CD4-positive, alpha-beta memory T cell (primary cell): ENCODE measurements around the gene PHGDH. TPM values are rescaled to one million over a fixed set of nuclear protein-coding genes. Genes with fewer than 3 reads are reported as not detected.
"Not testable (repeated sequence)": the region's sequence is repeated elsewhere in the genome, so short reads cannot be mapped to it uniquely, and the experiment has no call there.

Experiments used
- CTCF ChIA-PET: fragments of 350-600 bp; sonication (Branson Sonifier 250); formaldehyde crosslinking; loops from one replicate; lab custom pipeline; 2021; ENCODE audit warnings: inconsistent platforms; ENCODE audit not compliant: partially characterized antibody; lab: Charles Lee
- POLR2A ChIA-PET: fragments of 350-600 bp; sonication (Branson Sonifier 250); formaldehyde crosslinking; loops from one replicate; lab custom pipeline; 2021; ENCODE audit not compliant: partially characterized antibody; lab: Charles Lee
- DNase-seq, 5 donors: peaks; one replicate each; pipeline versions ENCODE4 v3.0.0 to v3.0.0-alpha.2; 2020 to 2022; ENCODE audit warnings: mixed read lengths in 1 of 5
- H3K27ac ChIP-seq: one replicate; pipeline ENCODE4 v1.7.0; 2013; ENCODE audit warnings: low read depth, low read length
- H3K27me3 ChIP-seq: 2 replicates; pipeline ENCODE4 v1.7.0; 2013; ENCODE audit warnings: mild to moderate bottlenecking, low read length, moderate library complexity; ENCODE audit not compliant: insufficient read depth
- H3K36me3 ChIP-seq: 2 replicates; pipeline ENCODE4 v1.7.0; 2013; ENCODE audit warnings: mild to moderate bottlenecking, low read length, moderate library complexity; ENCODE audit not compliant: insufficient read depth
- H3K4me1 ChIP-seq: 2 replicates; pipeline ENCODE4 v1.7.0; 2013; ENCODE audit warnings: mild to moderate bottlenecking, low read length, moderate library complexity; ENCODE audit not compliant: insufficient read depth
- H3K4me3 ChIP-seq, 2 donors: one replicate each; pipeline ENCODE4 v1.7.0; 2013; ENCODE audit warnings: low read length in 2 of 2, mild to moderate bottlenecking in 1 of 2
- H3K9me3 ChIP-seq, 2 donors: one replicate each; pipeline ENCODE4 v1.7.0; 2013; ENCODE audit warnings: low read length in 2 of 2, control low read depth in 1 of 2; ENCODE audit not compliant: control insufficient read depth in 1 of 2
- H3K27ac Mint-ChIP-seq, 7 donors: one replicate each; pipeline ENCODE4 v1.8.0; 2020 to 2021; ENCODE audit warnings: mixed read lengths in 7 of 7, mild to moderate bottlenecking in 6 of 7, inconsistent platforms in 3 of 7, moderate library complexity in 3 of 7
- H3K27me3 Mint-ChIP-seq, 2 donors: one replicate each; pipeline ENCODE4 v1.8.0; 2020 to 2021; ENCODE audit warnings: mixed read lengths in 2 of 2
- H3K36me3 Mint-ChIP-seq, 2 donors: one replicate each; pipeline ENCODE4 v1.8.0; 2020 to 2021; ENCODE audit warnings: mixed read lengths in 2 of 2, inconsistent platforms in 1 of 2, mild to moderate bottlenecking in 1 of 2
- H3K4me1 Mint-ChIP-seq, 4 donors: one replicate each; pipeline ENCODE4 v1.8.0; 2020 to 2021; ENCODE audit warnings: mixed read lengths in 4 of 4, mild to moderate bottlenecking in 1 of 4
- H3K4me3 Mint-ChIP-seq, 8 donors: one replicate each; pipeline ENCODE4 v1.8.0; 2020 to 2021; ENCODE audit warnings: mixed read lengths in 8 of 8, mild to moderate bottlenecking in 7 of 8, moderate library complexity in 6 of 8, inconsistent platforms in 3 of 8
- H3K9me3 Mint-ChIP-seq, 8 donors: one replicate each; pipeline ENCODE4 v1.8.0; 2020 to 2021; ENCODE audit warnings: mixed read lengths in 8 of 8, mild to moderate bottlenecking in 5 of 8, inconsistent platforms in 3 of 8, moderate library complexity in 1 of 8
- intact Hi-C: fragments of 100-400 bp; cut with micrococcal nuclease; formaldehyde crosslinking; loops from one replicate; pipeline ENCODE4 v1.15.1; 2023
- polyA plus RNA-seq, 2 donors: library from polyadenylated mRNA; unstranded; fragments of 300-500 nt; fragmentation: Illumina TruSeq; gene quantifications; one replicate each; pipeline ENCODE4 v1.2.3, GENCODE V29; 2021
- total RNA-seq, 2 experiments: library from RNA; stranded (reverse); gene quantifications; one replicate each; pipeline ENCODE4 v1.2.3, GENCODE V29; 2021

The PHGDH gene
- total and polyA plus RNA-seq, 4 experiments from 2014 or later: 1.5 to 3.1 (median 2.7) TPM

GRCh38 chr1:119711356-119711803 is 354 bp upstream of the PHGDH start:
- H3K36me3 Mint-ChIP-seq, H3K27me3 ChIP-seq, H3K36me3 ChIP-seq, H3K4me1 ChIP-seq, DNase-seq, H3K9me3 ChIP-seq, CTCF ChIA-PET, H3K27ac Mint-ChIP-seq, POLR2A ChIA-PET, intact Hi-C loops, H3K9me3 Mint-ChIP-seq, H3K27ac ChIP-seq: not testable (repeated sequence)
- H3K27me3 Mint-ChIP-seq: peaks cover 1 to 25% of the 10 kb centered on the region in 2 donors
- H3K4me3 ChIP-seq: peak overlapping the region in 1 of 2 donors; percentile 61
- peaks cover 2 to 19% (median 5%) of the 10 kb centered on the region in 4 donors for H3K4me1 Mint-ChIP-seq
- H3K4me3 Mint-ChIP-seq: peak overlapping the region; percentile 84 to 91 (median 88)

DNA sequence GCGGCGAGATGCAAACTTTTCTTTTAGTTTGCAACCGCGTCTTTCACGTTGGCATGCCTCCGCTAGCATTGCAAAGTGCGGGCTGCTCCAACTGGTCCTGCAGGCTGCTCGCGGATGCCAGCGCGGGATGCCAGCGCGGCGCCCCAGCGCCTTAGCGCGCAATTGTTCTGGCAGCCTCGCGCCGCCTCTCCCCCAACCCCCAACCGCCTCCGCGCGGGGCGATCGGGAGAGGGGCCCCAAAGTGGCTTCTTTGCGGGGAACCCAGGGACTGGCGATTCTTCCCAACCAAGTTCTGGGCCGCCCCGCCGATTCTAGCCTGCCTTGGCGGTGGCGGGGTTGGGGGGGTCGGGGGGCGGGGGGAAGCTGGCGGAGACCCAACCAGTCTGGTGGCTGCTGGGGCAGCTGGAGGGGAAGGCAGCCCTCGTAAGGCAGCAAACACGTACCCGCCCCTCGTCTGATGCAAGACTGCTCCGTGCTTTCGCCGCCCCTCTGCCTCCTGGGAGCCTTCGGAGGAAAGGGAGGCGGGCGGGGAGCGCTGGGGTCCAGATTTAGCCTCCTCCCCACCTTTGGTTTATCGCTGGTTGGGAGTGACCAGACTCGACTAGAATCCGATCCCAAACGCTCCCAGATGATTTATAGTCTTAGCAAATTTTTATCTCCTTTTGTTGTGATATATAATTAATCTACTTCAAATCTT is 756 bp downstream of the PHGDH start:
- H3K9me3 Mint-ChIP-seq: peaks cover 0 to 4% (median 0%) of the 10 kb centered on the region in 8 donors
- Histone ChIP-seq H3K4me1 (peaks cover 4% of the 10 kb centered on the region), H3K36me3 (no peaks in the 10 kb centered on the region), H3K9me3 (no peaks in the 10 kb centered on the region), H3K27ac (no peak overlapping the region), H3K27me3 (peaks cover 5% of the 10 kb centered on the region), H3K4me3 (peak overlapping the region; percentile 61 to 84)
- intact Hi-C loops: no loop called here
- POLR2A ChIA-PET: no interaction called here
- H3K36me3 Mint-ChIP-seq: peaks cover 0 to 6% of the 10 kb centered on the region in 2 donors
- CTCF ChIA-PET: no interaction called here
- peaks cover 1 to 25% of the 10 kb centered on the region in 2 donors for H3K27me3 Mint-ChIP-seq
- no peak overlapping the region for H3K27ac Mint-ChIP-seq
- no peak for DNase-seq
- peaks cover 2 to 19% (median 5%) of the 10 kb centered on the region in 4 donors for H3K4me1 Mint-ChIP-seq
- H3K4me3 Mint-ChIP-seq: peak overlapping the region; percentile 84 to 91 (median 88)

- H3K4me3 ChIP-seq: peak overlapping the region in 1 of 2 donors; percentile 17
- Mint-ChIP-seq H3K4me1 (peaks cover 2 to 19% (median 5%) of the 10 kb centered on the region in 4 donors), H3K9me3 (peaks cover 0 to 4% (median 0%) of the 10 kb centered on the region in 8 donors), H3K27me3 (peaks cover 1 to 25% of the 10 kb centered on the region in 2 donors), H3K27ac (peak overlapping the region in 2 of 7 donors; percentile 47 to 60), H3K36me3 (peaks cover 0 to 6% of the 10 kb centered on the region in 2 donors), H3K4me3 (peak overlapping the region; percentile 24 to 87 (median 62))
- no peaks in the 10 kb centered on the region for H3K36me3 ChIP-seq
- POLR2A ChIA-PET: no interaction called here
- H3K27me3 ChIP-seq: peaks cover 5% of the 10 kb centered on the region
- CTCF ChIA-PET: no interaction called here
- H3K27ac ChIP-seq: no peak overlapping the region
- H3K4me1 ChIP-seq: peaks cover 4% of the 10 kb centered on the region
- DNase-seq: no peak
- intact Hi-C loops: no loop called here
- no peaks in the 10 kb centered on the region for H3K9me3 ChIP-seq
Observed at GRCh38 chr1:119713039-119713748, 1.5 kb downstream of the PHGDH start.

DNA sequence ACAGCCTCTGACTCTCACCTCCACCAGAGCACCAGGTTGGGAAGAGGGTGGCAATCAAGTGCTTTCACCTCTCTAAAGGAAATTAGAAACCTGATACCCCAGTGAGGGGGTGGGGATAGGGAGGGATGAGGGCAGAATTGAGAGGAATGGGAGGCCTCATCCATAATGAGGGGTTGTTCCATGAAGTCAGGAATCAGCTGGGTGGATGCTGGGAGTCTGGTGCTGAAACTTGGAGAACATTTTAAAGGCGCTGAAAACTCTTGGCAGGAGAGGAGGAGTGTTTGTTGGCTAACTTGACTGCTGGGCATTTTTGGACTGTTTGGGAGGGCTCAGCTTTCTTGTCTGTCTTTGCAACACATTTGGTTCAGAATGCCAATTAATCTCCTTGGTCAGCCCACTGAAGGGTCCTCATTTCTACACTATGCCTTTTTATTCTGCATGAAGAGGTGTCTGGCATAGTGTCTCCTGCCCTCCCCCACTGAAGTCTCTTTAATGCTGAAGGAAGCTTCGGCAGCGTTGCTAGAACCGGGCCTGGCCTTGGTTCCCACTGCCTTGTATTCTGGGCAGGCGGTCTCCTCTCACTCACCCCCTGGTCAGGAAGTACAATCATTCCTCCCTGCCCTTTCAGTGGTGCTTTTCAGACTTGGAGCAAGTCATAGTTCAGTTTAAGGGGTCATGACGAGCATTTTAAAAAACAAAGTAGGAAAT is 2.2 kb downstream of the PHGDH start:
- no peak overlapping the region for H3K27ac Mint-ChIP-seq
- no peaks in the 10 kb centered on the region for H3K36me3 ChIP-seq

DNA sequence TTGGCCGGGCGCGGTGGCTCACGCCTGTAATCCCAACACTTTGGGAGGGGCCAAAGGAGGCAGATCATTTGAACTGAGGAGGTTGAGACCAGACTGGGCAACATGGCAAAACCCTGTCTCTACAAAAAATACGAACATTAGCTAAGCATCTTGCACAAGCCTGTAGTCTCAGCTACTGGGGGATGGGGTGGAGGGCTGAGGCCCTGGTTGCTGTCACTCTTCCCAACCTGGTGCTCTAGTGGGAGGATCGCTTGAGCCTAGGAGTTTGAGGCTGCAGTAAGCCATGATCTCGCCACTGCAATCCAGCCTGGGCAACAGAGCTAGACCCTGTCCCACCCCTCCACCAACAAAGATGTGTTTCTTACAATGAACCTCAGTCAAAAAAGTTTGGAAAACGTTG is 2.8 kb downstream of the PHGDH start:
- intact Hi-C loops: no loop called here
- CTCF ChIA-PET: interaction anchor here (1.2 kb wide), 1 partner anchor 36 kb away, joined by 3 read pairs; no protein-coding TSS in a partner anchor
- peak overlapping the region in 1 of 7 donors; percentile 57 for H3K27ac Mint-ChIP-seq

More for the DNA sequence above, 2.2 kb downstream of the PHGDH start:
- peaks cover 5% of the 10 kb centered on the region for H3K27me3 ChIP-seq
- H3K27ac ChIP-seq: no peak overlapping the region
- CTCF ChIA-PET: no interaction called here
- H3K9me3 Mint-ChIP-seq: peaks cover 0 to 4% (median 0%) of the 10 kb centered on the region in 8 donors
- H3K36me3 Mint-ChIP-seq: peaks cover 0 to 6% of the 10 kb centered on the region in 2 donors
- no peak overlapping the region for H3K4me3 ChIP-seq
- POLR2A ChIA-PET: no interaction called here
- H3K27me3 Mint-ChIP-seq: peaks cover 1 to 25% of the 10 kb centered on the region in 2 donors
- no peaks in the 10 kb centered on the region for H3K9me3 ChIP-seq
- peak overlapping the region in 5 of 8 donors; percentile 4 to 87 (median 30) for H3K4me3 Mint-ChIP-seq
- H3K4me1 Mint-ChIP-seq: peaks cover 2 to 19% (median 5%) of the 10 kb centered on the region in 4 donors
- peaks cover 4% of the 10 kb centered on the region for H3K4me1 ChIP-seq
- intact Hi-C loops: no loop called here
- no peak for DNase-seq

DNA sequence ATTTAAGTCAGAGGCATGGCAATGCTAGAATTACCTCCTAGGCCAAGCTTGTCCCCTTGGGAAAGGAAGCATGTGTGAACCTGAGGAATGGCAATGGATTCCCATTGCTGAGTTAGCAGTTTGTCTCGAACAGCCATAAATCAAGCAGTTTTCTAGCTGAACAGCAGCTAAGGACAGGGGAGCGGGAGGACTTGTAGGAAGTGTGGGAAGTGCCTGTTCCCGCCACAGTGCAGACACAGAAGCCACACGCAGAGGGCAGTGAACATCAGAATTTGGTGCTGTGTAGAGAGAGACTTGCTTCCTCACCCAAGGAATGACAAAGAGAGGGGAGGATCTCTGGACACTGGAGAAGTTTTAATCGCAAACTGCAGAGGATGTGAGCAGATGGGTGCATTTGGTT is 3.8 kb downstream of the PHGDH start:
- ChIA-PET CTCF (interaction anchor here (1.2 kb wide), 1 partner anchor 37 kb away, joined by 3 read pairs; no protein-coding TSS in a partner anchor), POLR2A (no interaction called here)
- no peak overlapping the region for H3K27ac Mint-ChIP-seq
- H3K4me1 Mint-ChIP-seq: peaks cover 2 to 19% (median 5%) of the 10 kb centered on the region in 4 donors
- DNase-seq: no peak
- intact Hi-C loops: no loop called here
- H3K36me3 Mint-ChIP-seq: peaks cover 0 to 6% of the 10 kb centered on the region in 2 donors
- H3K4me3 Mint-ChIP-seq: no peak overlapping the region
- peaks cover 5% of the 10 kb centered on the region for H3K27me3 ChIP-seq
- H3K27me3 Mint-ChIP-seq: peaks cover 1 to 22% of the 10 kb centered on the region in 2 donors
- H3K4me1 ChIP-seq: peaks cover 4% of the 10 kb centered on the region
- no peak overlapping the region for H3K4me3 ChIP-seq
- no peaks in the 10 kb centered on the region for H3K36me3 ChIP-seq
- peaks cover 0 to 4% (median 0%) of the 10 kb centered on the region in 8 donors for H3K9me3 Mint-ChIP-seq
- no peaks in the 10 kb centered on the region for H3K9me3 ChIP-seq
- H3K27ac ChIP-seq: no peak overlapping the region

More for the DNA sequence above, 2.8 kb downstream of the PHGDH start:
- POLR2A ChIA-PET: no interaction called here
- Histone ChIP-seq H3K9me3 (no peaks in the 10 kb centered on the region), H3K27me3 (peaks cover 5% of the 10 kb centered on the region), H3K36me3 (no peaks in the 10 kb centered on the region), H3K4me3 (no peak overlapping the region), H3K4me1 (peaks cover 4% of the 10 kb centered on the region), H3K27ac (no peak overlapping the region)
- H3K4me1 Mint-ChIP-seq: peaks cover 2 to 19% (median 5%) of the 10 kb centered on the region in 4 donors
- peaks cover 0 to 6% of the 10 kb centered on the region in 2 donors for H3K36me3 Mint-ChIP-seq
- no peak for DNase-seq
- peaks cover 0 to 4% (median 0%) of the 10 kb centered on the region in 8 donors for H3K9me3 Mint-ChIP-seq
- H3K27me3 Mint-ChIP-seq: peaks cover 1 to 24% of the 10 kb centered on the region in 2 donors
- no peak overlapping the region for H3K4me3 Mint-ChIP-seq
